GM12873 (cell line): ENCODE results near the gene GRHL3.

ENCODE experiments used
- TF ChIP-seq, protein P1 (sequence below): IDR thresholded peaks from 2 replicates; pipeline ENCODE4 v1.5.1; 2012; ENCODE audit warnings: low read depth, mild to moderate bottlenecking, moderate library complexity, low read length, control low read depth; ENCODE audit not compliant: insufficient read depth; ENCODE audit errors: missing control alignments

GRHL3 gene

DNA sequence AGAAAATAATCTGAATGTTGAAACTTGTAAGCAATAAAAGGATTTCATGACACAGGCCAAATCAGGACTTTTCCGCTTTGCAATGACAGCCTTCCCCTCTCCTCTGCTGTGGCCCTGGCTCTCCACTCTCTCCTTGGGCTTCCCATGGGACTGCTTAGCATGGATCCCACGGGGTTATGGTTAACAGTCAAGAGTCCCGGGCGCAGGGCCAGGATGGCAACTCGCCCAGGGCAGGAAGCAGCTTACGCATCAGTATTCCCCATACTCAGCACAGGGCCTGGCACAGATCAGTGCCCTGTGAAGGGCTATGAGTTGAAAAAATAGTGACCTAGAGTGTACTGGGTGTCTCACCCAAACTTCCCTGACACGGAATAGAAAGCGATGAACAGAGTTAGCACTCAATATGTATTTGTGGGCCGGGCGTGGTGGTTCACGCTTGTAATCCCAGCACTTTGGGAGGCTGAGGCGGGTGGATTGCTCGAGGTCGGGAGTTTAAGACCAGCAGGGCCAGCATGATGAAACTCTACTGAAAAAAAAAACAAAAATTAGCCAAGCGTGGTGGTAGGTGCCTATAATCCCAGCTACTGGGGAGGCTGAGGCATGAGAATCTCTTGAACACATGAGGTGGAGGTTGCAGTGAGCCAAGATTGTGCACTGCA lies 29.1 kb upstream of the GRHL3 start:
- TF ChIP-seq, protein P1, sequence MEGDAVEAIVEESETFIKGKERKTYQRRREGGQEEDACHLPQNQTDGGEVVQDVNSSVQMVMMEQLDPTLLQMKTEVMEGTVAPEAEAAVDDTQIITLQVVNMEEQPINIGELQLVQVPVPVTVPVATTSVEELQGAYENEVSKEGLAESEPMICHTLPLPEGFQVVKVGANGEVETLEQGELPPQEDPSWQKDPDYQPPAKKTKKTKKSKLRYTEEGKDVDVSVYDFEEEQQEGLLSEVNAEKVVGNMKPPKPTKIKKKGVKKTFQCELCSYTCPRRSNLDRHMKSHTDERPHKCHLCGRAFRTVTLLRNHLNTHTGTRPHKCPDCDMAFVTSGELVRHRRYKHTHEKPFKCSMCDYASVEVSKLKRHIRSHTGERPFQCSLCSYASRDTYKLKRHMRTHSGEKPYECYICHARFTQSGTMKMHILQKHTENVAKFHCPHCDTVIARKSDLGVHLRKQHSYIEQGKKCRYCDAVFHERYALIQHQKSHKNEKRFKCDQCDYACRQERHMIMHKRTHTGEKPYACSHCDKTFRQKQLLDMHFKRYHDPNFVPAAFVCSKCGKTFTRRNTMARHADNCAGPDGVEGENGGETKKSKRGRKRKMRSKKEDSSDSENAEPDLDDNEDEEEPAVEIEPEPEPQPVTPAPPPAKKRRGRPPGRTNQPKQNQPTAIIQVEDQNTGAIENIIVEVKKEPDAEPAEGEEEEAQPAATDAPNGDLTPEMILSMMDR = no peak

DNA sequence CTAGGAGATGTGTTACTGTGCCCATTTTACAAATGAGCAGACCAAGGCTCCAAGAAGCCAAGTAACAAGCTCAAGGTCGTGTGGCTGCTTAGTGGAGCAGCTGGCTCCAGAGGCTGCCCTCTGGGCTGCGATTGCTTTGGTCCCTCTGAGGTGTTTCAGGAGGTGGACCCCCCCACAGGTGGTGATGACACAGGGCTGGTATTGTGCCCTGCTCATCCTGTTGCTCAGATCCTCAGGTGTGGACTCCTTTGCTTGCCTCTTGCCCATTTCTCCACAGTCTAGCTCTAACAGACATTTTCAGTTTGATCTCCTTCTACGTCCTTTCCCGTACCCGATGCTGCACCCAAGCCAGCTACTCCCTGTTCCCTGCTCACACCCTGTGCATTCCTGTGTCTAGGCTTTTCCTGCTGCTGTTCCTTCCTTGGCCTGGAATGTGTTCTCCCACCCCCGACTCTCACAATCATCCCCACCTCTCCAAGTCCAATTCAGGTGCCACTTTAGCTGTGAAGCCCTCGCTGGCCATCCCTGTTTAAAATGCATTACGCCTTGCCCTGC lies 28.1 kb upstream of the GRHL3 start:
- TF ChIP-seq, protein P1 = no peak

DNA sequence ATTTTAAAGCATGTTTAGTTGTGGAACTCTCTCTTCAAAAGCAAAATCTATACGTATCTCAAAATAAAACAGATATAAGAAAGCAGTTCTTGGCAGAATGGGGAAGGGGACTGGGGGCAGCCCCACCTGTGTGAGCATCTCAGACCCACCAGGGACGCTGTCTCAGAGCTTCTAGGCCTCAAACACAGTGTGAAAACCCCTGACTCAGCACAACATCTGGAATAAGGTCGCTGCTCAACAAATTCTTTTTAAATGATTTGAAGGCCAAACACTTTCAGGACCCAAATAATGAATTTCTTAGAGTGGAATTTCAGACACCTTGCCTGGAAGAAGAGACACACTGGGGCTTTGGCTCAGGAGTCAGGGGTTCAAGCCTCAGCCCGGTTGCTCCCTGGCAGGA lies 27.1 kb upstream of the GRHL3 start:
- TF ChIP-seq, protein P1 = no peak

DNA sequence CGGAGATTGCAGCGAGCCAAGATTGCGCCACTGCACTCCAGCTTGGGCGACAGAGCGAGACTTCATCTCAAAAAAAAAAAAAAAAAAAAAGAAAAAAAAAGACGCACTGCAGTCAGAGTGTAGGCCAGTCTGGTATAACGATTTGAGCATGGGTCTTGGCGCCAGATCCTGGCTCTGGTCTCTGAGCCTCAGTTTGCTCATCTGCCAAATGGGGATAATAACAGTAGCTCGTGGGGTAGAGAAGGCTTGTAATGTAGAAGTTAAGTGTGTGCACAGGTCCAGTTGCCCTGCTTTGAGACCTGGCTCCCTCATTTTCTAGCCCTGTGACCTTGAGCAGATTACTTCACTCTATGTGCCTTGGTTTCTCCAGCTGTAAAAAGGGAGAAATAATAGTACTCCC lies 26.3 kb upstream of the GRHL3 start:
- TF ChIP-seq, protein P1 = no peak

DNA sequence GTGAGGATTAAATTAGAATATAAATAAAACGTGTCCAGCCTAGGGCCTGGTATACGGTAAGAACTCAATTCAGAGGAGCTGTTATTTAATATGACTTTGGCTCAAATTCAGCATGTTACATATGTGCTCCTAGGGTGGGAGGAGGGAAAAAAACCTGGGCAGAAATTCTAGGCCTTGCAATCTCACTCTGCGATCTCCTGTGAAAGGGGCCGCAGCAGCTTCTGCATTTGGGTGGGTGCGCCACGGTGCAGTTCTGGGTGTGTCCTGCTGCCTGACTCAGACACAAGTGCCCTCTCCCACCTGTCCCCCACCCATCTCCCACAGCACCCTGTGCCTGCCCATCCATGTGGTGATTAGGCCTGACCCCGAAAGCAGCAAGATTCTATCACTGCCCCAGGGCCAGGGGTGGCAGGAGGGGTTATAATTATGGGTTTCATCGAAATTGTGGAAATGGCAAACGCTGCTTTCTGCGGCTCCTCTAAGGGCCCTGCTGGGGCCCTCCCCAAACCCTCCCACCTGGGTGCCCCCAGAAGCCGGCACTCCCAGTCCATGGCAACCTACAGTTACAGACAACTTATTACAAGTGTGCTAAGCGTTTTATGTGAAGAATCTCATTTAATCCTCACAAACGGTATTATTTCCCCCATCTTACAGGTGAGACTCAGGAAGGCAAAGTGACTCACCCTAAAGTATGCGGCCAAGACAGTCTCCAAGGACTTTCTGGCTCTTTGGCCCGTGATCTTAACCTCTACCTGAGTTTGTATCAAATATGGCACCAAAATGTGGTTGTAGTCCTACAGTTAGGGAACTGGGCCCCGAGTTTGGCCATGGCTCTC lies 25.5 kb upstream of the GRHL3 start:
- TF ChIP-seq, protein P1 = no peak

DNA sequence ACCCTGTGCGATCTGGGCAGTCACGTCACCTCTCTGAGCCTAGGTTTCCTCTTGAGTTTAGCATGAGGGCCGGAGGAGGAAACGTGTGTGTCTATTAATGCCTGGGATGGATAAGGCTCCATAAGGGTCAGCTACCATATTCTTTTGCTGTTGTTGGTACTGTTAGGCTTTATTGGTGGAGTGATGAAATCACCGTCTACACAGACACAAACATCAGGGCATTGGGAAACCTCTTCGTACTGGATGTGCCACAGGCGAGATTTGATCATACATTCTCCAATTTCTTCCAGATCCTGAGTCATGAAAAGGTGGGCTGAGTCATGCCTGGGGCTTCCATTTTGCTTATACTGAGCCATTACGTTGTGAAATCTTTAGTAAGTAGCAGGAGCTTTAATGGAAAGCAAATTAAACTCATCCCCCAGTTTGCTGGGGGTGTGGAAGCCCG lies 24.9 kb upstream of the GRHL3 start:
- TF ChIP-seq, protein P1 = no peak

DNA sequence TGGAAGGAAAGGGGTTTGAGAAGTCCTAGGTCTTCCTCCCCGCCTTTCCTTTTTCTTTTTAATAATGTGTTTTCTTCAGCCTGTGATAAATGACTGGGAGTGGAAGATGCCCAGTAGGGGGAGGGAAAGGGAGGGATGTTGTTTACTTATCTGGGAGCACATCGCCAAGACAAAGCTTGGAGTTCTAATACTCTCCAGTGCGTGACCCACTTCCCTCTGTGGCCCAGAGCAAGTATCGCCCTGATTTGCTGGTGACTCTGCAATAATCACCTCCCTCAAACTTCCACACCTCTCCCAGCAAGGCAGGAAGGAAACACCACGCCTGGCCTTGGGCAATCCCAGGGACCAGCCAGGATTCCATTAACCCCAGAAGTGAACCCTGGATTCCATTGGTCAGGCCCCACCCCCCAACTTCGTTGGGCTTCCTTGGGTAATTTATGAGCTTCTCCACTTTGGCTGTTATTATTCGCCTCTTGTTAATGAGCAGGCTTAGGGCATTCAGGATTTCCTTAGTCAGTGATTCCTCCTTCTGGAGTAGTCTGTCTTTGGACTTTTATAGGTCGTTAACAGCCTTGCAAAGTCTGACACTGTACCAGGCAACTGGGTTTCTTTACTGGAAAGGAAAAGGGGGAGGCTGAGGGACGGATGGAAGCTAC lies 24.3 kb upstream of the GRHL3 start:
- TF ChIP-seq, protein P1 = no peak
